Measurements from ENCODE around the gene PRMT9.

The PRMT9 gene

DNA sequence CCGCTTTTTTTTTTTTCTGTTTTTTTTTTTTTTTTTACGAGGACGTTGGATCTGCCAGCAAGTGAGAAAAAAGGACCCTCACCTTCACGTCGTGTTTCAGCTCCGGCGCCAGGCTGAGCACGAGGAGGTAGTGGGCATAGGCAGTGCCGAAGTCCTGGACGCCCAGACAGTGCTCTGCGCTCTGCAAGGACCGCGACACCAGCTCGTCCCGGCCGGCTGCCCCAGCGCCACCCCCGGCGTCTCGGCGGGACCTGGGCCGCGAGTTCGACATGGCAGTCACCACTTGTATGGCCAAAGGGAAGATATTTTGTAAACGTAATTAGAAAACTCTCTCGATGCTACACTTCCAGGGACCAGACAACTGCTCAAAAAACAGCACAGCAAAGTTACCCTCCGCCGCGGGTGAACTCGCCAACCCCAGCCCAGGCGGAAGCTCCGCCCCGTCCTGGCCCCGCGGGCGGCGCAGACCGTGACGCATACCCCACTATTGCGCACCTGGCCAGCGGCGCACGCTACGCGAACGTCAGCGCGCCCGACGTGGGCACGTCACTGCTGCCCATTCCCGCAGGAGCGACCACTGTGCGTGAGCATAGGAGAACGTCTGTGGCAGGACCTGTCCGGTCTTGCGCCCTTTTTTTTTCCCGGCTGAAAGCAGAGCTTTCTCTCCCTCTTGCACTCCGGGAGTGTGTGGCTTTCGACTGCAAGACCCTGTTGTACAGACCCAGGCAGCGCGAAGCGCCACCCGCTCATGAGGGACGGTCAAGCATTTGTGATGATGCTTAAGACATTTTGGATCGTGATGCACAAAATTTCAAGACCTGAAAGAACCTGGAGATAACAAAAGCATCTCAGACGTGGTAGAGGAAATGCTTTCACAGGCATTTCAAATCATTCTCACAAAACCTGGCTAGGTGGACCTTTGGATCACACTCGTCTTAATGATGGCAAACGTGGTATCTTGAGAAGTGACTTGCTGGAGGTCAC is at the start of gene PRMT9:
PRMT9 (minus strand) TSS at position 447 of the 984 bp plus-strand sequence; CDS start at position 271, 176 bp downstream.
- Histone ChIP-seq H3K4me3 (peak within 1 kb of the TSS; percentile 57 to 86 (median 70)), H3K27ac (peak within 1 kb of the TSS; percentile 25 to 90 (median 83))

DNA sequence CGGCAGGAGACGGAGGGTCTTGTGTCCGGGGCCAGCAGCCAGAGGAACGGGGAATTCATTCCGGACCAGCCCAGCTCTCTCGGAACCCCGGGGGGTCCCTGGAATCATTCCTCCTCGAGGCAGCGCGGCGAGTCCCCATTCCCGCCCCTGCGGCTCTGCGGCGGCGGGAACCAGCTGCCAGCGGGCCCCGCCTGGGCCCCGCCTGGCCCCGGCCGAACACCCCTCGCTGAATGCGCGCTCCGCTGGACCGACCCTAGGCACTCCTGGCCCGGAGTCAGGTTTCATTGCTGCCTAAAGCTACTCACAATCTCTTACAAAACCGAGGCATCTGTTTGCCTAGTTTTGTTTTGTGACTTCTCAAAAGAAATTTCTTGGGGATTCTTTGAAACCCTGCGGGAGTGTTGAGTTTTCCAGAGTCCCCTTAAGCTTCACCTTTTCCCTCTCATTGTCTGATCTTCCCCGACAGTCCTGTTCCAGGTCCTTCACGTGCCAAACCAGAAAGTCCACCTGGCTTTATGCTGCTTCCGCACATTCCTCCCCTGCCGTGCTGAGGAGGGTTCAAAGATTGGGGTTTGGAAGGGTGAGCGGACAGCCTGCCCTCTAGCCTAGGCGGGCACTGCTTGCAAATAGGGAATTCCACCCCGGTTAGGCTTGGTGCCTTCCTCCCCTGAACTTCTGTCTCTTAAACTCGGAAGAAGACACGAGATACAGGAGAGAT is 48.7 kb upstream of the PRMT9 start:
- Histone ChIP-seq H3K4me3 (peak overlapping the region; percentile 65 to 93 (median 79)), H3K27ac (peak overlapping the region; percentile 38 to 91 (median 87))

GRCh38 chr4:147731580-147732517 is 47.9 kb upstream of the PRMT9 start, which contains the start of gene ARHGAP10:
Gene ARHGAP10, plus strand, starts transcription at chr4:147732088. Its CDS starts 214 bp downstream, at chr4:147732302.
- peak within 1 kb of the TSS; percentile 38 to 91 (median 87) for H3K27ac ChIP-seq
- peak within 1 kb of the TSS; percentile 65 to 93 (median 79) for H3K4me3 ChIP-seq

GRCh38 chr4:147730333-147730732 is 46.4 kb upstream of the PRMT9 start:
- H3K27ac ChIP-seq = no peak overlapping the region
- H3K4me3 ChIP-seq = no peak overlapping the region

DNA sequence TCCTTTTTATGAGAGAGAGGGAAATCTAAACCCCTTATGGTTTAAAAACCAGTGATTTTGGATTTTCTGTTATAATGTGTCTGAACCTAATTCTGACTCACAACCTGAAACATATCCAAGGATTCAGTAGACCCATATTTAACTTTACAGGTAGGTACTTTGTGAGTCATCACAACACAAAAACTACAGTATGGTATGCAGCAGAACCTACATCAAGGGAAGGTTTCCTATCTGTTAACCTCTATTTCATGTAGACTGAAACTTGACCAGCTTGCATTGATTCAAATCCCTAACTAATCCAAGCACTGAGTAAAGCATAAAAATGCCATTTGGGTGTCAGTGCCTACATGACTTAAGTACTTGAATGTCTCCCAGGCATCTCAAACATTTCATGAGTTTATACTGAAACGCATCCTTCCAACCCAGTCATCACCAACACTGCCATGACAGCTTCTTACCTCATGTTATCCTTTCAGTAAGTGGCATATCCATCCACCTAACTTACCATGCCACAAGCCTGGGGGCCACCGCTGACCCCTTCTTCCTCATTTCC is 43.6 kb upstream of the PRMT9 start:
- no peak overlapping the region for H3K27ac ChIP-seq
- H3K4me3 ChIP-seq = no peak overlapping the region

GRCh38 chr4:147725673-147726072 is 41.7 kb upstream of the PRMT9 start:
- Histone ChIP-seq H3K4me3 (no peak overlapping the region), H3K27ac (no peak overlapping the region)

DNA sequence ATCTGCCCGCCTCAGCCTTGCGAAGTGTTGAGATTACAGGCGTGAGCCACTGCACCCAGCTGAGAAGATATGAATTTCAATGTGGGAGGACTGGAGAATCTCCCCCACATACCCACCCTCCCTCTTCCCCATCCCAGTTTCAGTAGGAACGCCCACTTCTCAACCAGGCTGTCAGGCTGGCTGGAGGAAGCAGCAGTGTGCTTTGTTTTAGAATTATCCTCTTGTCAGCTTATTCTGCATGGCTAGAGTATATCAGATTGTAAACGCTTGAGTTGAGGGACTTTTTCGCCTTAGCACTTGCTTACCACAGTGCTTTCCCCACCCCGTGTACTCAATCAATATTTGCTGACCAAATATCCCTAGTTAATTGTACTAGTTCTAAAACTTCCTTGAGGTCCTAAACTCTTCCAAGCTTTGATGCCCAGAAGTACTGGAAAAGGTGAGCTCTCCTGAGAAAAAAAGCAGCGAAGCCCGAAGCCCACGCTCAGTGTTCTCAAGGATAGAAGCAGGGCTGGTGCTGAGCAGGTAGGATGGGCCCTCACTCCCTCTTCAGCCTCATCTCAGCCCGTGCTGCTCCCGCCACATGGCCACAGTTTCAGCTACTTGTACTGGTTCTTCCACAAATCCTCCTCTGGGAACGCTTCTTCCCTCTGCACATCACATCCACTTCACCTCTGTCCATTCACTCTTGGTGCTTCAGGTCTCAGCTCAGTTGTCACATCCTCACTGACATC is 40.7 kb upstream of the PRMT9 start:
- H3K4me3 ChIP-seq = no peak overlapping the region
- no peak overlapping the region for H3K27ac ChIP-seq

GRCh38 chr4:147723326-147723725 is 39.4 kb upstream of the PRMT9 start:
- Histone ChIP-seq H3K4me3 (no peak overlapping the region), H3K27ac (no peak overlapping the region)

GRCh38 chr4:147717878-147718277 is 33.9 kb upstream of the PRMT9 start:
- Histone ChIP-seq H3K4me3 (no peak overlapping the region), H3K27ac (no peak overlapping the region)

- Histone ChIP-seq H3K4me3 (no peak overlapping the region), H3K27ac (no peak overlapping the region)
Measured at GRCh38 chr4:147714575-147715401, 30.8 kb upstream of the PRMT9 start.

DNA sequence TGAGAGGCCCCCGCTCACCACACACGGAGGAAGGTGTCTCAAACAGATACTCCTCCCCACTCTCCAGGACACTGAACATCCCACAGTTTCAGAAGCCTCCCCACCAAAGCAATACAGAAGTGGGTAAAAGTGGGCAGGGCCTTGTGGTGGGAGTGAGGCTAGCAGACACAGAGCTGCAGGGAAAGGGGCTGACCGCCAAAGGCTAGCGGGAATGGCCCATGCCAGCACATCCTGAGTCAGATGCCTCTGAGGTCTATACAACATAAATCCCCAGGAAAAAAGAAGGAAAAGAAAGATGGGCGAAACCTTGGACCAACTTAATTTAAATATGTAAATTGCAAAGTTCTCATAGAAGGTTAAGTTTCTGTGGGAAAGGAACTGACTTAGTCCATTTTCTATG is 26.0 kb upstream of the PRMT9 start:
- Histone ChIP-seq H3K4me3 (no peak overlapping the region), H3K27ac (no peak overlapping the region)

- no peak overlapping the region for H3K4me3 ChIP-seq
- no peak overlapping the region for H3K27ac ChIP-seq
Measured at GRCh38 chr4:147707892-147708672, 24.1 kb upstream of the PRMT9 start.

DNA sequence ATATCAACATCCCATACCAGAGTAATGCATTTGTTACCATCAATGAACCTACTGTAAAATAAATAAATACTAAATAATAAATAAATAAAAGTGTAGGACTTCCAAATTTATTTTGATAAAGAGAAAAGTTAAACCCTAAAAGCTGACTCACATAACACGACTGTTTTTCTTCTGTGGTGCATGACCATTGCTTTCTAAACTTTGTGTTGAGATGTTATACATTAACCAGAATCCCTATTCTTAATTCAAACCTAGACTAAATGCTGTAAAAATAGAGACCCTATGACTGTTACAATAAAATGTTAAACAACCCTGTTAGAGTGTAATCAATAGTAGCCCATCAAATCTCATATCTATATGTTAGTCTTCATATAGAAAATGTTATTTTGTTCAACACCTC is 20.9 kb upstream of the PRMT9 start:
- H3K4me3 ChIP-seq = no peak overlapping the region
- no peak overlapping the region for H3K27ac ChIP-seq

DNA sequence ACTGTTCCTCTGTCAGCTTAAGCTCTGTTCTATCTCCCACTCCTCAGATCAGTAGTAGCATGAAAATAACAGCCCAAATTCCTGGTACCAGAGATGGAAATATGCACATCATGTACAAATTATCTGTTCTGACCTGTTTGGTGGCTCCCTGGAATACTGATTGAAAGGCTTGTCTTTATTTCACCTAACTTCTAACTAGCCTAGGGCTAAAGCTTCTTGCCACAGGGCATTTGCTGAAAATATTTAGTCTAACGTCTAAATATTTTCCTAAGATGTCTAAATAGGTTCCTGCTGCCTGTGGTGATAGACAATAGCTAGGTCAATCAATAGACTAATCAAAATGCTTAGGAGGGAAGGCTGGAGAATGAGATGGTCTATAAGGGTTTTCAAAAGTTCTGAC is 12.9 kb upstream of the PRMT9 start:
- Histone ChIP-seq H3K4me3 (no peak overlapping the region), H3K27ac (no peak overlapping the region)

- H3K27ac ChIP-seq = no peak overlapping the region
Measured at GRCh38 chr4:147693218-147693617, 9.3 kb upstream of the PRMT9 start.

GRCh38 chr4:147691820-147692219 is 7.9 kb upstream of the PRMT9 start:
- H3K27ac ChIP-seq = no peak overlapping the region
- no peak overlapping the region for H3K4me3 ChIP-seq

More at GRCh38 chr4:147693218-147693617, 9.3 kb upstream of the PRMT9 start:
- no peak overlapping the region for H3K4me3 ChIP-seq

- no peak overlapping the region for H3K27ac ChIP-seq
- no peak overlapping the region for H3K4me3 ChIP-seq
Measured at GRCh38 chr4:147689067-147689466, 5.1 kb upstream of the PRMT9 start.

Measured in skin epidermis (tissue), 12 donors.